Activated CD4-positive, alpha-beta T cell treated with anti-CD3 and anti-CD28 coated beads for 24 hours (primary cell): ENCODE measurements around the gene ACAD10.
"Not testable (repeated sequence)": the region's sequence is repeated elsewhere in the genome, so short reads cannot be mapped to it uniquely, and the experiment has no call there.

ENCODE experiments used
- DNase-seq, 2 donors: peaks; one replicate each; pipeline ENCODE4 v3.0.0-alpha.2; 2020; ENCODE audit warnings: low read depth in 2 of 2

Gene ACAD10

GRCh38 chr12:111753144-111753881, 67.5 kb downstream of the ACAD10 start:
- DNase-seq, result no peak

DNA sequence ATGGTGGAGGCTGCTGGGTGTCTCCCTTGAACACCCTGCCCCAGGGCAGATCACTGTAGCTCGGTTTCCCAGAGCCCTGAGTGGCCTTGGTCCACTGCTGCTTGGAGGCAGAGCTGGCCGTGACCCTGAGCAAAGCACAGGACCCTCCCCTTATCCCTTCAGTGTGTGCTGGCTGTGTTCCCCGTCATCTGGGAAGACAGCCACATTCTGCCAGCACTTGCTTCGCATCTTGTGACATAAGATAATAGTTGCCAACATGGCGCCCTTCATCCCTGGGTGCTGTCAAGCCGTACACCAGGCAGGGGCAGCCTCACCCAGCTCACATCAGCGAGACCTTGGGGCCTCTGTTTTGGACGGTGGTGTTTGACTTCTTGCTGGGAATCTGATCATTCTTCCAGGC, 68.8 kb downstream of the ACAD10 start:
- no peak for DNase-seq

DNA sequence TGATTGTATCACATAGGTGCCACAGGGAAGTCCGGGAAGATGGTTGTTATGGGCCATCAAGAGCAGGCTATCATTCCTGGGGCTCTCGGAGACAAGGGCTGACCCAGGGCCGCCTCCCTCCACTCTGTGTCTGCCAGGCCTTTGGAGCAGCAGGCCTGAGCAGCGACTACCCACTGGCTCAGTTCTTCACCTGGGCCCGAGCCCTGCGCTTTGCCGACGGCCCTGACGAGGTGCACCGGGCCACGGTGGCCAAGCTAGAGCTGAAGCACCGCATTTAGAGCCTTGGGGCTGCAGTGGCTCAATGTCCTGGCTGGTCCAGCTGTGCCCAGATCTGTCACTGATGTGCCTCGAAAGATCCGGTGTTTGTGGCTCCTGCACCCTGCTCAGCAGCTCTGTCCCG, 70.3 kb downstream of the ACAD10 start:
- DNase-seq, result no peak

DNA sequence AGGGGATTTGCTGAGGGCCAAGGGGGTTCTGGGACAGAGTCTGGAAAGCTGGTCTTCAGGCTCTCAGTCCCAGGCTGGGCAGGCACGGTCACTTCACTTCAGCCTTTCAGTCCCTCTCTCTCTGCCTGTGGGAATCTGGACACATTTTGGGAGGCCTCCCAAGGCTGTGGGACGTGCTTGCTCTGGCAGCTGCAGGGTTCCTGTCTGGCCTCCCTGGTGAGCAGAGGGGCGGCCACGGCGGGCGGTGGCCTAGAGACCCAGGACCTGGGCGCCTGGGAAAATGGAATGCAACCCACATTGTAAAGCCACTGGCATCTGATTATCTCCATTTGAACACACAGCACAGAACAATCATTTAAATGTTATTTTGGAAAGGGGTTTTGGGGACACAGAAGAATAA, 70.8 kb downstream of the ACAD10 start:
- DNase-seq, result no peak

DNA sequence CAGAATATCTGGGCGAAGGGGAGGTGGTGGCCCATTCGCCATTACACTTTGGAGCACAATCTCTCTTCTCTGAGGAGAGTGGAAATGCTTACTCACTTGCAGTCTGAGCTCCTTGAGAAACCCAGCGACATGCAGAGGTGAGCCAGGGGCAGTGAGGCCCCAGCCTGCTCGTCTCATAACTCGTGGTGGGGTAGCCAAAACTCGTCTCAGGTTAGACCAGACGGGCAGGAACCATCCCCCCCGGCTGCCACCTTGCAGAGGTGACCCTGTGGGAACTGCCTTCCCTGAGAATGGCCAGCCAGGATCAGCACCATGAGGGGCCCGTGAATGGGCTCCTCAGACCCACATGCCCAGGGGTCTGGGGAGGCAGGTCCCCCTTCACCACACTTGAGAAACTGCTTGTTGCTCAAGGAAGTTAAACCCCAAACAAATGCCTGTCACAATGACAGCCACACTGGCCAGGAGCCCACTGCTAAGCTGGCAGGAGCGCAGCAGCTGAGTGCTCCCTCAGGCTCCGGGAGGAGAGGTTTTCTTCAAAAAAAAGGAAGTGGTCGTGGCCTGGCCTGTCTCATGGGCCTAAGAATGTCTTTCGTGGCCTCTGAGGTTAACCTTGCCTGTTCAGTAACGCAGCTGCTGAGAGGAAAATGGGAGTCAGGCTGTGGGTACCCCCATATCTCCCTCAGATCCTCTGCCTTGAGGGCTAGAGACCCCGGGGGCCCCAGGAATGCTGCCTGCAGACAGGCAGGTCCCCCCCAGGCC, 71.7 kb downstream of the ACAD10 start:
- DNase-seq, result no peak

DNA sequence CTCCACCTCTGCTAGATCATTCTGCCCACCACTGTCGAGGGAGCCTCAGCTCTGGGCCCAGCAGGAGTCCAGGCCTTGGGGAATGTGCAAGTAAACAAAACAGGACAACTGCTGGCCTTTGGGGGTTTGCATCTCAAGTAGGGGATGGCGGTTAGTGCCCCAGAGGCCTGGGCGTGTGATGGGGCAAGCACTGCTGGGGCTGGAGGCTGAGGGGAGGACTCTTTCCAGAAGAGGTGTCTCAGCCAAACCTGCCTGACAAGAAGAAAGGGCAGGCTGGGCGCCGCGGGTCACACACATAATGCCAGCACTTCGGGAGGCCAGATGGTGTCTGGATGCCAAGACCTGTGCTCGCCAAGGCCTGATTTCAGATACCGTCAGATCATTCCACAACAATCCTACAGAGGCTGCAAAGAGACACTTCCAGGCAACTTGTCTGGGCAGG, 72.3 kb downstream of the ACAD10 start:
- DNase-seq, result no peak

DNA sequence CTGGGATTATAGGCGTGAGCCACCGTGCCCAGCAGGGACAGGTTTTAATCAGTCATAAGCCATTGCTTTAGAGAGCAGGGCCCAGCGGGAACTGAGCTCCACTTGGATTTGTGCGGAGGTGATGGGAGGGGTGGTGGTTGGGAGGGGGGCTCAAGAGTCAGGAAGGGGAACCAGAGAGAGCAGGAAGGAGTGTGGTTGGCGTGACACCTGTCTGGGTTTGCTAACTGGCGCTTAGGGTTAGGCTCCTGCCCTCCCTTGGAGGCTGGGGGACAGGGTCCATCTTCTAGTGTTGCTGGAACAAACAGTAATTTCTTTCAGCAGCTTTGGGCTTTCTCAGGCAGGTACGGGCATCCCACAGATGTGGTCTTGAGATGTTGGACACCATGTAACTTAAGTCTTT, 73.4 kb downstream of the ACAD10 start:
- DNase-seq, result no peak

DNA sequence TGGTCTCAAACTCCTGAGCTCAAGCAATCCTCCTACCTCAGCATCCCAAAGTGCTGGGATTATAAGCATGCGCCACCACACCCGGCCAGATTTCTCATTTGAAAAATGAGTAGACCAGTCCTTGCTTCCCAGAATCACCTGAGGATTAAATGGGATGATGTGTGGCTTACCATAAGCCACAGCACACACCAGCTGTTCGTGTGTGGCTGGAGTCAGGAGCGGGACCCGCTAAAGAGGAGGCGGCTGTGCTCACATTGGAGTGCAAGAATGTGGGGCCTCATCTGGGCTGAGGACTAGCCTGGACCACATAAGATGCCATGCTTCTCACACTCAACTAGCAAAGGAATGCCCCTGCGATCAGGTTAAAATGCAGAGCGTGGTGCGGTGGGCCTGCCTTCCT, 74.1 kb downstream of the ACAD10 start:
- DNase-seq, result no peak

DNA sequence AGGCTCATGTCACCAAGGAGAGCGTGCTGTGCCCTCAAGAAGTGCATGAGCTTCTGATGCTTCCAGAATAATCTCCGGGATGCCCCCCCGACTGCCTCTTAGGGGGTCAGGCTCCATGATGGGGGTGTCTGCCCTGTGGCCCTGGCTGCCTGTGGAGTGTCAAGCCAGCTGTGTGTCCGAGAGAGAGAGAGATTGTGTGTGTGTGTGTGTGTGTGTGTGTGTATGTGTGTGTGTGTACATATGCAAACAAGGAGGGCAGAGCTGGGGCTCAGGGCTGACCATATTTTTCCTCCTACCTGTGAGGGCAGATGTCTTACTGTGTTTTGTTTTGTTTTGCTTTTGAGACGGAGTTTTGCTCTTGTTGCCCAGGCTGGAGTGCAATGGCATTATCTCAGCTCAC, 75.2 kb downstream of the ACAD10 start:
- DNase-seq, result no peak

DNA sequence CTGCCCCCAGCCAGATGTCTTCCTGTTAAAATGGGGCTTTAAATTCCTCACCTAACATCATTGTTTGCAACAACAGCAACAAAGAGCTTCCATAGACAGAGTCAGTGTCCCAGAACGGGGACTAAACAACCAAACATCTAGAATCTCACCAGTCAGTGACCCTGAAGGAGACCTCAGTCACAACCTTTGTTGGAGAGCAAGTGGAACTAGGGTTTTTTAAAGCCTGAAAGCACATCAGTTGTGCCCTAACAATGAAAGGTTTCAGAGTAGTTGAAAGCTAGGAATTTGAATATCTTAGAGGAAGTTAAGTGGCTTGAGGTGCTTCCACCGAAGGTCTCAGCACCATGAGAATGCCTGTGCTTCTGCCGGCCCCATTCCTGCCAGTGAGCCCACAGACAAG, 75.9 kb downstream of the ACAD10 start:
- no peak for DNase-seq

GRCh38 chr12:111763552-111763951, 77.7 kb downstream of the ACAD10 start:
- not testable (repeated sequence) for DNase-seq

DNA sequence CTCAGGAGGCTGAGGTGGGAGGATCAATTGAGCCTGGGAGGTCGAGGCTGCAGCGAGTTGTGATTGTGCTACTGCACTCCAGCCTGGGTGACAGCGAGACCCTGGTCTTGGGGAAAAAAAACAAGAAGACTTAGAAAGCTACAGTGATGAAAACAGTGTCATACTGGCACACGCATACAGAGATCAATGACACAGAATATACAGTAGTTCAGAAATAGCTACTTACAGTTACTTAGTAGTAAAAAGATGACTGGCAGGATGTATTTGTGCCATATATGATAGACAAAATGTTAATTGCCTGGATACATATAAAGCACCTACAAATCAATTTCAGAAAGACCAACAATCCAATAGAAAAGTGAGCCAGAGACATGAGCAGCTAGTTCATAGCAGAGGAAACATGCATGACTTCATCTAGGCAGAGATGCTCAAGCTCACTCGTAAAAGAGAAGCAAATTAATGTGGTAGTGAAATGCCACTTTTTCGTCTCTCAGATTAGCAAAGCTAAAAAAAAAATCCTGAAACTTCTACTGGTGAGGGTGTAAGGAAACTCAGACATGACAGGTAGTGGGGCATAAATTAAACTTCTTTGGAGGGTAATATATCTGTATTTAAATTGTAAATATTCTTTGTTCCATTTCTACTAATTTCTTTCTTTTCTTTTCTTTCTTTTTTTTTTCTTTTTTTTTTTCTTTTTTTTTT, 78.4 kb downstream of the ACAD10 start:
- no peak for DNase-seq

GRCh38 chr12:111766608-111767361, 80.9 kb downstream of the ACAD10 start, which contains the start of gene ALDH2:
TSS of gene ALDH2 (plus strand) at chr12:111766933. CDS start at chr12:111766983, 50 bp downstream.
- DNase-seq, result peak; percentile 7 to 18

DNA sequence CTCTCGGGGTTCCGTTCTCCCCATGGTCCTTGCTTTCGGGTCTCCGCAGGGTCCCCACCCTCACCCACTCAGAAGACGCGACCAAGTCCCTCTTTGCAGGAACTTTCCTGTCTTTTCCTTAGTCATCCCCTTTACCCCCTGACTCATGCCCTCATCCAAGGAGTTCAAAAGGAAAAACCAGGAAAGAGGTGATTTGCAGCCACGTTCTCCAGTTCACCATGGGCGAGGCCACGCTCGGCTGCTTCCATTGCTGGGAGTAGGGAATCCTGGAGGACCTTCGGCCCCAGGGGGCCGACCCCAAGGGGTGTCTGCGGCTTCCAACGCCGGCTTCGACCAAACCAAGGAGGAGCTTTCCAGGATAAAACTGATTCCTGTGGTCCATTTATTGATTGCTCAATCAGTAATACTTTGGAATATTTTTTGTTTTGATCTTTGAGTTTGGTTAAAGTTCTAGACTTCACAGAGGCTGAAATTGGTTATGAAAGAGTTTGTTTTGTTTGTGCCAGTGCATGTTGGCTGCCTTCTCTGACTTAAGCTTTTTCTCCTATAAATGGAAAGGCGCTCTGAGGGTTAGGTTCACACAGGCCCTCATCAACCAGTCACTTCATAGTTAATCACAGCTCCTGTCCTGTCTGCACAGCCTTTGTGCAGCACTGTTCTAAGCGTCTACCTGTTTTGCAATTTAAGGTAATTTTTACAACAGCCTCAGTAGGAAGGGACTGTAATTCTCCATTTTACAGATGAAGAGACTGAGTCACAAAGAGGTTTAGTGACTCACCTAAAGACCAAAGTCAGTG, 81.7 kb downstream of the ACAD10 start:
- no peak for DNase-seq

- DNase-seq, result no peak
Observed at GRCh38 chr12:111768159-111768895, 82.5 kb downstream of the ACAD10 start.

GRCh38 chr12:111769599-111769998, 83.7 kb downstream of the ACAD10 start:
- no peak for DNase-seq

DNA sequence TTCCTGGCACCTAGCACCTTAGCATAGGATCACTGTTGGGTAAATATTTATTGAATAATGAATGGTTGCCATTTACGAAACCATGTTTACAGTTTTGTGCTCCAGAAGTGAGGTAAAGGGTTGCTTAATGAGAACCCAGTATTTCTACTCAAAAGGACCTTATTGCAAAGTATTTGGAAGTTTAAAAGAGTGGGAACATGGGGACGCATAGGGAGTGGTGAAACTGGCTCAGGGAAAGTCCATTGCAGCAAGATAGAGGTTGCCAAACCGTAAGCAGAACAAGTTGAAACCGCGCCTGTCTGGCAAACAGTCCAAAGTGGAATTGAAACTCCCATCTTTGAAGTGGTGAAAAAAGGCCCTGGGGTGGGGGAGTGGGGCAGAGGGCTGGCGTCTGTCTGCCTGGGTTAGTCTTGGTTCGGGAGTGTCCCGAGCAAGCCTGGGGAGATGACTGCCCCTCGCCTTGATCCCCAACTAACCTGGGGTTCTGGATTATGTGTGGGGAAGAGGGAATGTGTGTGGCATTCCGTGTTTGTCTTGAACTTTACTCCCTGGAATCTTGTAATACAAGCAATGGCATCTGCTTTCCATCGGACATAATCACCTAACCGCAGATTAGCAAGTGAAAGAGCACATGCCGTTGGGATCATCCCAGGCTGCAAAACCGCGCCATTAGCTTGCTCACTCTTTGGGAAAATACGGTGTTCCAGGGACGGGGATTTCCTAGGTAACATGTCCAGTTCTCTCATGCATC, 88.1 kb downstream of the ACAD10 start:
- no peak for DNase-seq

DNA sequence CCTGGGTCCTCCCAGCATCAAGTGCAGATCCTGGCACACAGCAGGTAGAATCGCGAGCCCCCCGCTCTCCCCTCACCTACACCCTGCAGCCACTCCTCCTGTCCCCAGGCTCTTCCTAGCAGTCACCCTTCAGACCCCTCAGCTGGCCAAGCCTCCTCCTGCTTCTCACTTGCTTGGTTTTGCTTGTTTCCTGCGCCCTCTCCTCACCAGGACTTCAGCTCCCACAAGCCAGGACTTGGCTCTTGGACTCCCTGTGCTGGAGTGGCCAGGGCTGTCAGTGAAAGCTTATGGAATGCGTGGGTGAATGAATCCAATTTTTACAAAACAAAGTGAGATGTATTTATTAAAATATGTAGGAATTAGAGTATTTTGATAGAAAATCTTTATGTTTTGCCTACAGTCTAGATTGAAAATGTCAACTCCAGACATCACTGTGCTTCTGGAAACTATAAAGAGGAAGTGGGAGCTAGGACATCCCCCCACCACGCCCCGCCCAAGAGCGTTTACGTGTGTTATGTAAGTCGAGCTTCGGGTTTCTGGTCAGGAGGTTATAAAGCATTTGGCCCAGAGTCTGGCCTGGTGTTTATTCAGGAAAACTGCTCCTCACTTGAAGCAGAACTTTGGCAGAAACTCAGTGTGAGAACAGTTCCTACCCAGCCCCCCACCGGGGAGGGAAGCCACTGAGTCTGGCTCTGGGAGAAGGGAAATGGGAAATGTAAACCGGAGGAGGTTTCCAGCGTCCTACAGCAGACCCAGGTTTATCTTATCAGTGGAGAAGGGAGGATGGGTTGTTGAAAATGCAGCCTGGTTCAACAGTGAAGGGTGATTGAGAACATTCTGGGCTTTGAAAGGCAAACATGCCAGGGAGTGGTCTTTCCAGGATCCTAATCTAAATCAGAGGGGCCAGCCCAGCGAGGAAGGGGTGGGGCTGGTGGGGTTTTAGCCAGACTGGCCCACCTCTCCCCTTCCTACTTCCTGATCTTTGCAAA, 89.6 kb downstream of the ACAD10 start:
- DNase-seq, result no peak
